Activated CD8-positive, alpha-beta memory T cell treated with anti-CD3 and anti-CD28 coated beads, Interleukin-2, amount 50 U/mL, for 24 hours (primary cell): ENCODE measurements around the gene ACTL10.
"Not testable (repeated sequence)": the region's sequence is repeated elsewhere in the genome, so short reads cannot be mapped to it uniquely, and the experiment has no call there.

Experiments
- DNase-seq: peaks from one replicate; pipeline ENCODE4 v3.0.0-alpha.2; 2020; ENCODE audit errors: extremely low read depth

The ACTL10 gene

GRCh38 chr20:33693741-33694638 is 27.2 kb downstream of the ACTL10 start:
- DNase-seq = no peak

- DNase-seq = no peak
Measured at GRCh38 chr20:33694639-33695012, 27.9 kb downstream of the ACTL10 start.

GRCh38 chr20:33696448-33696847 is 29.7 kb downstream of the ACTL10 start:
- no peak for DNase-seq

GRCh38 chr20:33697129-33697528 is 30.4 kb downstream of the ACTL10 start:
- DNase-seq = no peak

- DNase-seq = not testable (repeated sequence)
Measured at GRCh38 chr20:33698966-33699365, 32.2 kb downstream of the ACTL10 start.

- DNase-seq = not testable (repeated sequence)
Measured at GRCh38 chr20:33700696-33701441, 34.1 kb downstream of the ACTL10 start.

- no peak for DNase-seq
Measured at GRCh38 chr20:33701629-33702450, 35.1 kb downstream of the ACTL10 start.

GRCh38 chr20:33702861-33703260 is 36.1 kb downstream of the ACTL10 start:
- DNase-seq = no peak

- no peak for DNase-seq
Measured at GRCh38 chr20:33703498-33704137, 36.9 kb downstream of the ACTL10 start.

- DNase-seq = no peak
Measured at GRCh38 chr20:33704197-33704924, 37.6 kb downstream of the ACTL10 start.

- DNase-seq = no peak
Measured at GRCh38 chr20:33707668-33708067, 40.9 kb downstream of the ACTL10 start.

GRCh38 chr20:33709398-33709797 is 42.7 kb downstream of the ACTL10 start:
- no peak for DNase-seq

- DNase-seq = no peak
Measured at GRCh38 chr20:33709905-33710541, 43.3 kb downstream of the ACTL10 start.

- DNase-seq = no peak
Measured at GRCh38 chr20:33710681-33711445, 44.1 kb downstream of the ACTL10 start.

- no peak for DNase-seq
Measured at GRCh38 chr20:33711446-33711738, 44.6 kb downstream of the ACTL10 start.

GRCh38 chr20:33713865-33714367 is 47.2 kb downstream of the ACTL10 start:
- DNase-seq = no peak

- no peak for DNase-seq
Measured at GRCh38 chr20:33716498-33716897, 49.8 kb downstream of the ACTL10 start.
